Subcutaneous adipose tissue (tissue), 4 donors: ENCODE results near the gene DNPH1. TPM values are rescaled to one million over a fixed set of nuclear protein-coding genes. Genes with fewer than 3 reads are reported as not detected.

Experiments
- CTCF ChIP-seq: fragments of 450-650 bp; IDR thresholded peaks from one replicate; pipeline ENCODE4 v1.5.1; 2016; ENCODE audit warnings: low read depth, mild to moderate bottlenecking, control low read depth, antibody characterized with exemption, moderate library complexity
- total RNA-seq, 4 donors: library from RNA; depleted of rRNA; stranded (reverse); fragments of >200 nt; gene quantifications; one replicate each; pipeline ENCODE4 v1.1.0, GENCODE V29; 2016

Gene DNPH1
- total RNA-seq, 4 donors from 2014 or later: 29.8 to 72.9 (median 50.8) TPM

- no peak for TF ChIP-seq CTCF
Observed at GRCh38 chr6:43240950-43241349, 11.7 kb upstream of the DNPH1 start.

GRCh38 chr6:43239054-43239453 lies 9.8 kb upstream of the DNPH1 start:
- no peak for TF ChIP-seq CTCF

- TF ChIP-seq CTCF: no peak
Observed at GRCh38 chr6:43235841-43236240, 6.6 kb upstream of the DNPH1 start.

DNA sequence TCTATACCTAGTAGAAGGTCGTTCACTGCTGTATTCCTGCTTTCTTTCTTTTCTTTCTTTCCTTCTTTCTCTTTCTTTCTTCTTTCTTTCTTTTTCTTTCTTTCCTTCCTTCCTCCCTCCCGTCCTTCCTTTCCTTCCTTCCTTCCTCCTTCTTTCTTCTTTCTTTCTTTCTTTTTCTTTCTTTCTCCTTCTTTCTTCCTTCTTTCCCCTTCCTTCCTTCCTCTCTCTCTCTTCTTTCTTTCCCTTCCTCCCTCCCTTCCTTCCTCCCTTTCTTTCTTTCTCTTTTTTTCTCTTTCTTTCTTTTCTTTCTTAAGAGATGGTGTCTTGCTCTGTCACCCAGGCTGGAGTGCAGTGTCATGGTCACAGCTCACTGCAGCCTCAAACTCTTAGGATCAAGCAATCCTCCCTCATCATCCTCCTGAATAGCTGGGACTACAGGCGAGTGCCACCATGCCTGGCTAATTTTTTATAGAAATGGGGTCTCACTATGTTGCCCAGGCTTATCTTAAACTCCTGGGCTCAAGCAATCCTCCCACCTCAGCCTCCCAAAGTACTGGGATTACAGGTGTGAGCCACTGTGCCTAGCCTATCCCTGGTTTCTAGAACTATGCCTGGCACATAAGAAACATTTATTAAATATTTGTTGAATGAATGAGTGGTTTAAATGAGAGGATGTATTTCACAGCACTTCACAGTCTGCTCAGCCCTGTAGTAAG lies 2.6 kb upstream of the DNPH1 start:
- no peak for TF ChIP-seq CTCF

DNA sequence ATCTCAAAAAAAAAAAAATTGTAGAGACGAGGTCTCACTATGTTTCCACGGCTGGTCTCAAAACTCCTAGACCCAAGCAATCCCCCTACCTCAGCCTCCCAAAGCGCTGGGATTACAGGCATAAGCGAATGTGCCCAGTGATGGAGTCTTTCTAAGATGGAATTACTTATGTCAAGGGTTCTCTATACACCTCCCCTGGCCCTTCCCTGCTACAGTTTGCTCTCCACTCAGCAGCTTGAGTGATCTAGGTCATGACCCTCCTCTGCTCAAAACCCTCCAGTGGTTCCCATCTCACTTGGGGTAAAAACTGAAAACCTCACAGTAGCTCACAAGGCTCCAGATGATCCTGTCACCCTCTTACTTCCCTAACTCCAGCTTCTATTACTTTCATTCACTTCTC lies 1.8 kb upstream of the DNPH1 start:
- no peak for TF ChIP-seq CTCF

GRCh38 chr6:43229803-43230620 lies 731 bp upstream of the DNPH1 start:
- TF ChIP-seq CTCF: no peak

- TF ChIP-seq CTCF: no peak
Observed at GRCh38 chr6:43226192-43226851, 3.0 kb downstream of the DNPH1 start.
